GM19324 (cell line): Measurements from ENCODE around the gene RASSF9.

Source experiments
- ATAC-seq: cut with Tn5 transposase; IDR thresholded peaks from one replicate; pipeline ENCODE4 v1.9.1; 2021; ENCODE audit warnings: mild to moderate bottlenecking, moderate library complexity; ENCODE audit not compliant: unreplicated experiment, low FRiP score

Gene RASSF9

GRCh38 chr12:85821759-85822158 is 14.4 kb downstream of the RASSF9 start:
- ATAC-seq, result no peak

GRCh38 chr12:85821206-85821605 is 15.0 kb downstream of the RASSF9 start:
- no peak for ATAC-seq

- ATAC-seq, result no peak
Observed at GRCh38 chr12:85820101-85820500, 16.1 kb downstream of the RASSF9 start.

GRCh38 chr12:85814741-85815140 is 21.5 kb downstream of the RASSF9 start:
- ATAC-seq, result no peak

- no peak for ATAC-seq
Observed at GRCh38 chr12:85814071-85814470, 22.1 kb downstream of the RASSF9 start.

- no peak for ATAC-seq
Observed at GRCh38 chr12:85809500-85809899, 26.7 kb downstream of the RASSF9 start.

GRCh38 chr12:85807730-85808129 is 28.5 kb downstream of the RASSF9 start:
- no peak for ATAC-seq

GRCh38 chr12:85805654-85806053 is 30.6 kb downstream of the RASSF9 start:
- ATAC-seq, result no peak

GRCh38 chr12:85804663-85805062 is 31.5 kb downstream of the RASSF9 start:
- no peak for ATAC-seq

- no peak for ATAC-seq
Observed at GRCh38 chr12:85803923-85804322, 32.3 kb downstream of the RASSF9 start.

- no peak for ATAC-seq
Observed at GRCh38 chr12:85803231-85803630, 33.0 kb downstream of the RASSF9 start.

- no peak for ATAC-seq
Observed at GRCh38 chr12:85798122-85798521, 38.1 kb downstream of the RASSF9 start.

GRCh38 chr12:85796001-85796400 is 40.2 kb downstream of the RASSF9 start:
- ATAC-seq, result no peak

GRCh38 chr12:85794531-85794930 is 41.7 kb downstream of the RASSF9 start:
- ATAC-seq, result no peak

GRCh38 chr12:85784096-85784720 is 52.0 kb downstream of the RASSF9 start:
- no peak for ATAC-seq

GRCh38 chr12:85782711-85783110 is 53.5 kb downstream of the RASSF9 start:
- no peak for ATAC-seq

- ATAC-seq, result no peak
Observed at GRCh38 chr12:85781766-85782165, 54.4 kb downstream of the RASSF9 start.

GRCh38 chr12:85779768-85780167 is 56.4 kb downstream of the RASSF9 start:
- ATAC-seq, result no peak

GRCh38 chr12:85775091-85775490 is 61.1 kb downstream of the RASSF9 start:
- ATAC-seq, result no peak

- ATAC-seq, result no peak
Observed at GRCh38 chr12:85765453-85765869, 70.7 kb downstream of the RASSF9 start.

GRCh38 chr12:85759623-85760022 is 76.6 kb downstream of the RASSF9 start:
- no peak for ATAC-seq

GRCh38 chr12:85759091-85759490 is 77.1 kb downstream of the RASSF9 start:
- ATAC-seq, result no peak

GRCh38 chr12:85755760-85756159 is 80.4 kb downstream of the RASSF9 start:
- no peak for ATAC-seq
